HepG2 (cell line): Measurements from ENCODE around the gene ALDH16A1. TPM values are rescaled to one million over a fixed set of nuclear protein-coding genes. Genes with fewer than 3 reads are reported as not detected.
"Not testable (repeated sequence)": the region's sequence is repeated elsewhere in the genome, so short reads cannot be mapped to it uniquely, and the experiment has no call there.

Experiments used
- ATAC-seq: fragments of 200-7000 bp; cut with Tn5 transposase; 3 replicates; pipeline ENCODE4 v1.9.1; 2020; ENCODE audit warnings: mild to moderate bottlenecking, moderate library complexity
- BruUV-seq: library from RNA; stranded (reverse); fragments of 400-500 nt; replicated peaks from 2 replicates; lab custom pipeline; 2021; lab: Mats Ljungman, UMichigan
- CTCF ChIA-PET: fragments of 300-600 bp; formaldehyde crosslinking; extraction: SDS; loops from one replicate; lab custom pipeline; 2021; ENCODE audit warnings: low total read pairs, inconsistent platforms, low intra/inter-chr PET ratio; lab: Yijun Ruan, JAX
- POLR2A ChIA-PET: fragments of 350-600 bp; sonication (Branson Sonifier 250); formaldehyde crosslinking; loops from one replicate; lab custom pipeline; 2020; ENCODE audit warnings: antibody characterized with exemption, inconsistent platforms; lab: Yijun Ruan, JAX
- DNase-seq: peaks from one replicate; pipeline ENCODE4 v3.0.0-alpha.2; 2015; ENCODE audit warnings: low spot score
- FAIRE-seq: peaks from 3 replicates; lab custom pipeline; 2011; peaks lifted over from hg19 to GRCh38; lab: Jason Lieb, UNC
- H2AFZ ChIP-seq: one replicate; pipeline ENCODE4 v1.6.1; 2011; ENCODE audit warnings: low read length, inconsistent platforms
- H3K27ac ChIP-seq: fragments of 300-600 bp; 3 replicates; pipeline ENCODE4 v1.8.0; 2011; ENCODE audit warnings: mixed run types, mild to moderate bottlenecking, mixed read lengths, low read length, inconsistent platforms; ENCODE audit not compliant: insufficient read depth; ENCODE audit errors: extremely low read length
- H3K27me3 ChIP-seq, 2 experiments: fragments of 200-600 bp in 1 of 2; 2 replicates in 1 of 2; 3 replicates in 1 of 2; pipeline versions ENCODE4 v1.6.0 to v1.8.0; 2011; ENCODE audit warnings: low read length in 2 of 2, mild to moderate bottlenecking in 2 of 2, moderate library complexity in 2 of 2, inconsistent platforms in 1 of 2; ENCODE audit not compliant: insufficient read depth in 2 of 2, control insufficient read depth in 1 of 2
- H3K36me3 ChIP-seq, 2 experiments: fragments of 200-600 bp in 1 of 2; replicated peaks in 1 of 2; 2 replicates in 1 of 2; 3 replicates in 1 of 2; pipeline versions ENCODE4 v1.5.1 to v1.8.0; 2011; ENCODE audit warnings: low read length in 2 of 2, inconsistent platforms in 1 of 2; ENCODE audit not compliant: insufficient read depth in 2 of 2, control insufficient read depth in 1 of 2
- H3K4me1 ChIP-seq: 2 replicates; pipeline ENCODE4 v1.5.1; 2012; ENCODE audit warnings: low read length, inconsistent platforms; ENCODE audit not compliant: insufficient read depth
- H3K4me2 ChIP-seq: 2 replicates; pipeline ENCODE4 v1.6.0; 2011; ENCODE audit warnings: low read depth, low read length, inconsistent platforms
- H3K4me3 ChIP-seq, 3 experiments: fragments of 200-600 bp in 1 of 3; sonication (generic), shearing (Covaris generic) in 1 of 3; replicated peaks in 1 of 3; 2 replicates each; pipeline ENCODE4 v1.5.1; 2011 to 2016; ENCODE audit warnings: low read length in 3 of 3, inconsistent platforms in 2 of 3, low read depth in 2 of 3, mild to moderate bottlenecking in 2 of 3, control low read depth in 1 of 3, mixed read lengths in 1 of 3; ENCODE audit not compliant: insufficient read depth in 1 of 3
- H3K79me2 ChIP-seq: one replicate; pipeline ENCODE4 v1.6.1; 2011; ENCODE audit warnings: low read length, inconsistent platforms; ENCODE audit not compliant: insufficient read depth
- H3K9ac ChIP-seq: 2 replicates; pipeline ENCODE4 v1.6.0; 2011; ENCODE audit warnings: mild to moderate bottlenecking, low read depth, low read length, inconsistent platforms; ENCODE audit not compliant: insufficient read depth
- H3K9me3 ChIP-seq: 2 replicates; pipeline ENCODE4 v1.5.1; 2012; ENCODE audit warnings: mild to moderate bottlenecking, low read length
- H4K20me1 ChIP-seq: 2 replicates; pipeline ENCODE4 v1.6.0; 2011; ENCODE audit warnings: inconsistent platforms, mild to moderate bottlenecking, low read length, moderate library complexity; ENCODE audit not compliant: insufficient read depth
- ZNF12 ChIP-seq: sonication (generic); formaldehyde crosslinking; IDR thresholded peaks from 2 replicates; pipeline ENCODE4 v1.5.0; 2020; ENCODE audit warnings: missing genetic modification reagents
- ZNF121 ChIP-seq: sonication (generic); formaldehyde crosslinking; IDR thresholded peaks from 2 replicates; pipeline ENCODE4 v1.5.0; 2020; ENCODE audit warnings: mild to moderate bottlenecking, missing genetic modification reagents
- ZNF547 ChIP-seq: sonication (generic); formaldehyde crosslinking; IDR thresholded peaks from 2 replicates; pipeline ENCODE4 v1.5.1; 2020; ENCODE audit warnings: mild to moderate bottlenecking, missing genetic modification reagents
- ZNF605 ChIP-seq: sonication (generic); formaldehyde crosslinking; IDR thresholded peaks from 2 replicates; pipeline ENCODE4 v1.8.0; 2022; ENCODE audit warnings: mild to moderate bottlenecking, missing genetic modification reagents
- ZNF766 ChIP-seq: sonication (generic); formaldehyde crosslinking; IDR thresholded peaks from 2 replicates; pipeline ENCODE4 v1.5.0; 2020; ENCODE audit warnings: missing genetic modification reagents, borderline replicate concordance
- WGBS: methylation state at CpG from one replicate; pipeline ENCODE4 v1.1.6; 2017; ENCODE audit warnings: low lambda C conversion rate; 5-methylcytosine and 5-hydroxymethylcytosine counted together
- in situ Hi-C: cut with HindIII; loops from 2 replicates; pipeline ENCODE4 v1.10.0; 2017; ENCODE audit warnings: low pct_unique_long_range_greater_than_20kb; ENCODE audit not compliant: extremely low pct_ligation_motif_present
- intact Hi-C: fragments of 100-400 bp; cut with micrococcal nuclease; formaldehyde crosslinking; loops from one replicate; pipeline ENCODE4 v1.10.0; 2022; ENCODE audit not compliant: unreplicated experiment
- polyA plus RNA-seq, 8 experiments: library from polyadenylated mRNA; depleted of rRNA in 3 of 8; stranded (reverse) in 7 of 8; unstranded in 1 of 8; fragments of >200 nt; fragmentation: Illumina TruSeq in 4 of 8; extraction: Trizol in 4 of 8; gene quantifications; 2 replicates each; pipeline versions ENCODE4 v1.2.1 to v1.2.3, GENCODE V29; 2011 to 2016; ENCODE audit warnings: low read depth in 4 of 8, missing spikeins in 1 of 8, mixed read lengths in 1 of 8; ENCODE audit not compliant: insufficient read depth in 1 of 8
- total RNA-seq, 5 experiments: library from RNA; depleted of rRNA; stranded (reverse); fragments of >200 nt; fragmentation: Illumina TruSeq; extraction: Trizol; gene quantifications; 2 replicates each; pipeline ENCODE4 v1.2.3, GENCODE V29; 2016; ENCODE audit warnings: low read depth in 1 of 5

The ALDH16A1 gene
- total and polyA plus RNA-seq, 2 of the 13 experiments (the other 11 are each of a cell fraction or from before 2014, with no cell fraction given): 8.4 to 34.9 TPM

GRCh38 chr19:49472936-49473335 is 19.9 kb downstream of the ALDH16A1 start:
- DNase-seq: no peak
- Histone ChIP-seq H3K9ac (no peak overlapping the region), H2AFZ (no peak overlapping the region), H3K36me3 (peaks cover 0 to 6% of the 10 kb centered on the region in 2 experiments; a peak in 1 of 5 replicates), H3K4me2 (no peak overlapping the region), H3K27ac (no peak overlapping the region), H3K4me1 (peaks cover 34% of the 10 kb centered on the region), H3K27me3 (no peaks in the 10 kb centered on the region; a peak in 1 of 5 replicates), H4K20me1 (no peaks in the 10 kb centered on the region), H3K9me3 (no peaks in the 10 kb centered on the region), H3K4me3 (no peak overlapping the region), H3K79me2 (no peaks in the 10 kb centered on the region)
- ATAC-seq: no peak
- no TSS peak for BruUV-seq
- 92% methylated on average over 9 of the region's 9 CpGs for WGBS
- no peak for FAIRE-seq
- ChIA-PET POLR2A (interaction anchor here (1.4 to 2.2 kb wide), 3 partner anchors 19 to 23 kb away, joined by 7 to 12 read pairs (median 8); partner anchors contain the start of genes ALDH16A1 and PIH1D1), CTCF (interaction anchor here (1.7 to 2.1 kb wide), 2 partner anchors 74 to 97 kb away, joined by 9 to 12 read pairs; no protein-coding TSS in a partner anchor)
- intact Hi-C loops: no loop called here
- in situ Hi-C loops: no loop called here
- no peak for TF ChIP-seq ZNF766 (CRISPR knock-in tag)
- TF ChIP-seq ZNF12 (CRISPR knock-in tag): peak; percentile 72; the same call in 1 of the 2 replicates

- in situ Hi-C loops, H3K36me3 ChIP-seq, H3K27me3 ChIP-seq, BruUV-seq, DNase-seq, FAIRE-seq, H3K79me2 ChIP-seq, H4K20me1 ChIP-seq, ATAC-seq, H3K9me3 ChIP-seq, intact Hi-C loops, H3K27ac ChIP-seq: not testable (repeated sequence)
- H2AFZ ChIP-seq: peak overlapping the region; percentile 84
- ChIA-PET POLR2A (interaction anchor here (1.4 to 2.2 kb wide), 3 partner anchors 20 to 22 kb away, joined by 7 to 12 read pairs (median 8); partner anchors contain the start of genes ALDH16A1 and PIH1D1), CTCF (interaction anchor here (1.7 to 2.1 kb wide), 2 partner anchors 73 to 97 kb away, joined by 9 to 12 read pairs; no protein-coding TSS in a partner anchor)
- TF ChIP-seq ZNF547 (CRISPR knock-in tag) (0 out of 2 replicates have a peak, but pooled peaks have one; percentile 21), ZNF605 (CRISPR knock-in tag) (0 out of 2 replicates have a peak, but pooled peaks have one; percentile 12), ZNF121 (CRISPR knock-in tag) (peak; percentile 81)
- peak overlapping the region; percentile 78 to 99 (median 78) for H3K4me3 ChIP-seq
- WGBS: 39% methylated on average over 2 of the region's 9 CpGs
- peak overlapping the region; percentile 63 for H3K9ac ChIP-seq
- H3K4me2 ChIP-seq: peak overlapping the region; percentile 99
- peaks cover 34% of the 10 kb centered on the region for H3K4me1 ChIP-seq
Observed at GRCh38 chr19:49473501-49473867, 20.5 kb downstream of the ALDH16A1 start.
